Lung microvascular endothelial cell (primary cell): Measurements from ENCODE around the gene DLG5. TPM values are rescaled to one million over a fixed set of nuclear protein-coding genes. Genes with fewer than 3 reads are reported as not detected.
A peak's percentile ranks its signal among the peaks of the same experiment; 100 is the strongest.

Experiments used
- DNase-seq, 2 donors: peaks; one replicate each; pipeline versions ENCODE4 v3.0.0 to v3.0.0-alpha.2; 2010; ENCODE audit warnings: low read depth in 2 of 2
- total RNA-seq: library from RNA; depleted of rRNA; stranded (reverse); fragments of >200 nt; gene quantifications from 2 replicates; pipeline ENCODE4 v1.2.1, GENCODE V29; 2014

The DLG5 gene
- total RNA-seq, 1 donor from 2014 or later: 6.9 TPM

DNA sequence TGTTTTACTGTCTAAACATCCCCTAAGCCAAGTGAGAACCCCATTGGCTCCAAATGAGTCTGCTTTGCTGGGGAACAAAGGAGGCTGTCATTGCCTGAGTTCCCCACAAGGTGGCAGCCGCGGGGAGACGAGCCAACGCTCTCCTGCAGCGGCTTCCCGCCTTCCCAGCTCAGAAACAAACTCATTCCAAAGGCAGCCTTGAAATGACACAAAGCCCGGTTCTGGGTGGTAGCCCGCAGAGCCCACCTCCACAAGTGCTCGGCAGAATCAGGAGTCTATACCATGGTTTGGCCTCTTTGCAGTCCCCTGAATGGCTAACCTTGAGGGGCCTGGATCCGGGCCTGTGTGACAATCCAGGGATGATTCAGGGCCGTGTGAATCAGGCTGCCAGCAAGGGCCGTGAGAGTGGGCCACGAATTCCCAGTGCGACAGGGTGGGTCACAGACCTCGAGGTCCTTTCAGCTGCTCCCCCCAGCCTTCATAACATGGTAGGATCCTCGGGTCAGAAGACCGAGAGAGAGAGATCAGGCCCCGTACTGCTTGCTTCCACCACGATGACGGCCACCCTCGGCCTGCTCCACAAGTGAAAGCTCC, 79.7 kb downstream of the DLG5 start:
- peak; percentile 69 to 80 for DNase-seq

- DNase-seq: no peak
Measured at GRCh38 chr10:77845451-77845850, 81.1 kb downstream of the DLG5 start.

- DNase-seq: peak; percentile 80 to 87
Measured at GRCh38 chr10:77844713-77845445, 81.7 kb downstream of the DLG5 start.

DNA sequence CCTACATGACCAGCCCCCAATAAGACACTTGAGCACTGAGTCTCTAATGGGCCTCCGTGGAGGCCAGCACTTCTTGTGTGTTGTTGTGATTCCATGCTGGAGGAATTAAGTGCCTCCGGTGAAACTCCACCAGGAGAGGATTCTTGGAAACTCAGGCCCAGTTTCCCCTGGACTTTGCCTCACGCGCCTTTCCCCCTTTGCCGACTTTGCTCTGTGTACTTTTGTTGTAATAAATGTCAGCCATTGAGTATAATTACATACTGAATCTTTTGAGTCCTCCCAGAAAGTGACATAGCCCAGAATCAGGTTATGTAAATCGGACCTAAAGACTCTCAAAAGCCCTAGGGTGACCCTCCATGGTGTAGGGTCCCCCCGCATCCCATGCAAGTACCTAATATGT, 82.4 kb downstream of the DLG5 start:
- DNase-seq: no peak

GRCh38 chr10:77843264-77843663, 83.3 kb downstream of the DLG5 start:
- no peak for DNase-seq

- DNase-seq: no peak
Measured at GRCh38 chr10:77842652-77843212, 83.8 kb downstream of the DLG5 start.

DNA sequence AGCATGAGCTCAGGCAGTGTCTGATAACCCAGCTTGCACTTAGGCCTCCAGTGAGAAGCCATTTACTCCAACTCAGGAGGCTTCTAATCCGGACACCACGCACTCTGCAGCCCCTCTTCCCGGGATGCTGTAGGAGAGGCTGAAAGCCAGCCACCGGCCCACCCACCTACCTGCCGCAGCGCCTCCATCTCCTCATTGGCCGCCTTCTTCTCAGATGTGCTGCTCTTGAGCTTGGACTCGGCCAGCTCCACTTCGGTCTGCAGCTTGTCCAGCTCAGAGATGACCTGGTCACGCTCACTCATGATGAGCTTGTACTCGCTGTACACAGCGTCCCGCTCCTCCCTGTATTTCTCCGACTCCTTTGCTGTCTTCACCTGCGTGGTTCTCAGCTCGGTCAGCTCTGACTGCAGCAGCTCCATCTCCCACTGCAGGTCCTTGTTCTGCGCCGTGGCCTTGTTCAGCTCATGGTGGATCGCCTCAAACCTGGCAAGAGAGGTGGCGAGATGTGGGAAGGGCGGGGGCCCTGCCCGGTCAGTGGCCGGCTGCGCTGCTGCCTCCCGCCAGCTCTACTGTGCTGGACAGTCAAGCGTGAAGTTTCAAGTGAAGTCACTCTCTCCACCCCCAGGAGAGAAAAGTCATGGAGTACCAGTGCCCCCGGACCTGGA, 84.7 kb downstream of the DLG5 start:
- no peak for DNase-seq

- DNase-seq: no peak
Measured at GRCh38 chr10:77840636-77841035, 85.9 kb downstream of the DLG5 start.

DNA sequence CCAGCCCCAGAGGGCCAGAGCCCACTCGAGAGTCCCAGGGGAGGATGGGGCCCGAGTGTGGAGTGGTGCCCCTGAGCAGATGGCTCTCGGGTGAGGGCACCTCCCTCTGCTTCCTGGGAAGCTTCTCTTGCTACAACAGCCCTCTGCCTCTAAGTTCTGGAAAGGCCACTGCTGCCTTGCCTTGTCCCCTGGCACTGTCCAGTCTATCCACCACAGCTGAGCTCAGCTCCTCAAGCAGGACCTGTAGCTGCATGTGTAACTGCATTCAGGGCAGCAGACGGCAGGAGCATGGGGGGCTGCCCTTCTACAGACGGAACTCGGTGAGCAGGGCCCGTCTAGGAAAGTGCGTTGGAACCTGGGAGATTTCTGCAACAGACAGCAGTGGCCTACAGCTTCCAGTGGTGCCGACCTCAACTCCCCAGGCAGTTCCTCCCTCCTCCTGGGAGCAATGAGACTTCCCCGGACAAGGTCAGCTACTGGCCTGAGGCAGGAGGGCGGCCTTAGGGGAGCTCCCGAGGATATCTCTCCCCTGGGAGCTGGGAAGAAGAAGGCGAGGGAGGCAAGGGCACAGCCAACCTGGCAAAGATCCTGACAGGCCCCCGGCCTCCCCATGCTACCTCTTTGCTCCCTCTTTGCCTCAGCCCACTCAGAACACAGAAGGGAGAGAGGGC, 88.5 kb downstream of the DLG5 start:
- DNase-seq: no peak

DNA sequence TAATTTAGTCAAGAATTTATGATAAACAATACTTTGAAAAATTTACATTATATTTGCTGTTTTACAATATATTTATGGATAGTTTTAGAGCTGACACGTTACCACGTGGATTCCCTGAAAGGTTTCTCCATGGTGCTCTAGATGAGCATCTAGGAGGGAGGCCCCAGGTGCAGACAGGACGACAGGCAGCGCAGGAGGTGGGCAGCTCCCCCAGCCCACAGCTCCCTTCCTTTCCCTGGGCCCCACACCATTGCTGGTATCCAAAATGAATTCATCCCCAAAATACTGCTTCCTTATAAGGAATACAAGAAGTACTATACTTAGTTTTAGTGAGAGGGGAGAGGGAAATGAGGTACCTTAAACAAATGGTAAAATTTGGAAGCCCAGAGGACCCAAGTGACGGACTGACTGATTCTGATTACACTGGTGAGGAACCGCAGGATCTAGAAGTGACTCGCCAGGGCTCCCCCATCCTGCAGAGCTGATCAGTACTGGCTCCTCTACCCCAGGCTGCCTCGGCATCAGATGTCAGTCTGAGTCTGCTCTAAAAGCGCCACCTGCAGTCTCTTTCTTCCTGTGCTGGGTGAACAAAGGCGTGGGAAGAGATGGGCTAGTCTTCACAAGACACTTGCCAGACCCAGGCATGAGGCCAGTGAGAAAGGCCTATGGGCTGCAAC, 89.2 kb downstream of the DLG5 start:
- DNase-seq: peak; percentile 23 to 40

DNA sequence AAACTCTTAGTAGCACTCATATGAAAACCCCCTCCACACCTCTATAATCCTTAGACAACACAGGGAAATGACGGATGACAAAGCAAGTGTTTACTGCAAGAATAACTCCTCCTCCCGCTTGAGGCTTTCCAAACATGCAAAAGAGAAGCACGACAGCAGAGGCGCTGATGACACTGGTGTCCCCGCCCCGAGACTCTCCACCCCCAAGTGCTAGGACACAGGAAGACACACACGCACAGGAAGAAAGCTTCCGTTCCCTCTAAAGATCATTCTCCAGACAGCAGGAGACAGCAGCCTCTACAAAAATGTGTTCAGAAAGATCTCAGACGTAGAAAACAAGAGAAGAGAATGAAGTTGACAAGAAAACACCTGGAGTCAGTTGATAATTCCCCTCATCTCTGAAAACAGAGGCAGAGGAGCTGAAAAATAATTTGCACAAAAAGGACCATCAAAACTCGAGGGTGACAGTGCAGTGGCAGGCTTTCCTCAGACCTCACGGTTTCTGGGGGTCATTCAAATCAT, 90.2 kb downstream of the DLG5 start:
- DNase-seq: peak; percentile 63 to 76

DNA sequence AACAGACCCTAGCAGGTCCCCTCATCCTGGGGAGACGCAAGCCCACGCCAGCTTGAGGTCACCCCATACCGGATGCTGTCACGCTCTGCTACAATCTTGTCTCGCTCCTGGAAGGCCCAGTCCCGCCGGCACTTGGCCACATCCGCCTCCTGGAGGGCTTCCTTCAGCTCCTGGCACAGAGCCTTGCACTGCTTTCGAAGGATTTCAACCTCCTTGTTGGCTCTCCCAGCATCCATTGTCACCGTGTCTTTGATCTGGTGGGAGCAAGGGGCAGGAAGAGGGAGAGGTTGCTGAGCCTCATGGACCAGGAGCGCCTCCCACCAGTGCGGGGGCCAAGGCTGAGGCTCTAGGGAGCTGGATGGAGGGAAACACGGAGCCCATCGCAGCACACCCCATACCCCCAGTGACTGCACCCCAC, 90.9 kb downstream of the DLG5 start:
- peak in 1 of 2 donors; percentile 85 for DNase-seq

DNA sequence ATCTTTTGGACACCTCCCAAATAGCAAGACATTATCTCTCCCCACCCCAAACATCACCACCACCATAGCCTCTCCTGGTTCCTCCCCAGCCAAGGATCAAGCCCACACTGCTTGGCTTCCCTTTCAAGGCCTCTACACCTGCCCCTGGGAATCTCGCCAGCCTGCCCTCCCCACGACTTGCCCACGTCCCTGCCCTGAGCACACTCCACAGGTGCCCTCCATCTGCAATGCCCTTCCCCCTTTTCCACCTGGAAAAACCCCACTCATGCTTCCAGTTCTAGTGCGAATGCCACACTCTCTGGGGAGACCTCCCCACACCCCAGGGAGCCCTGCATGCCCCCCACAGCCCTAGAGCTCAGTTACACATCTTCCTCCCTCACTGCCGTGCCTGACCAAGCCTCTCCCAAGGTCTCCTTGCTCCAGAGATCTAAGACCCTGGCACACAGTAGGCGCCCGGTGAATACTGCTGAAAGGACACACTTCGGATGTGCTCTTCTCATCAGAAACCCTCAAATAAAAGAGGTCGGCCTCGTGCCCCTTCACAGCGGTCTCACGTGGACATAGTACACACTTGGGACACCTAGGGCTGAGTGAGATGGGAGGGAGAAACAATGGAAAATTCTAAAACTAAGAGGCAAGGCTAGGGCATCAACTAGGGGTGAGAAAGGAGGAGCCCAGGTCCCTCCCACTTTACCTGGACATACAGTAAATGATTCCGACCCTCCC, 91.4 kb downstream of the DLG5 start:
- no peak for DNase-seq

DNA sequence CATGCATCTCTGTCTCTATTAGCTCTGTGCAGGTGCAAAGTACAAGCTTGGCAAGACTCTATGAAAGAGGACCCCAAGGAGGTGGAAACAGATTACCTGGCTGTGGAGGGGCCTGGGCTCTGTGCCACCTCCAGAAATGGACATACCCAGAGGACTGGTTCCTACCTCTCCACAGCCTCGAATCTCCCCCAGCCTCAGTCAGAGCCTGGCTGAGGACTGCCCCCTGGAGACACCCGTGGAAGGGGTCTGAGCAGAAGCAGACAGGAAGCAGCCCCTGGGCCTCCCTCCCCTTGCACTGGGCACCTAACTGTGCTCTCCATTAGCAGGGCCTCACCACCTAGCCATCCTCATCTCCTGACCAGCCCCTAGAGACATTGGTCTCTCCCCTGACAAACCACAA, 92.0 kb downstream of the DLG5 start:
- DNase-seq: no peak

- DNase-seq: no peak
Measured at GRCh38 chr10:77833792-77834191, 92.8 kb downstream of the DLG5 start.

DNA sequence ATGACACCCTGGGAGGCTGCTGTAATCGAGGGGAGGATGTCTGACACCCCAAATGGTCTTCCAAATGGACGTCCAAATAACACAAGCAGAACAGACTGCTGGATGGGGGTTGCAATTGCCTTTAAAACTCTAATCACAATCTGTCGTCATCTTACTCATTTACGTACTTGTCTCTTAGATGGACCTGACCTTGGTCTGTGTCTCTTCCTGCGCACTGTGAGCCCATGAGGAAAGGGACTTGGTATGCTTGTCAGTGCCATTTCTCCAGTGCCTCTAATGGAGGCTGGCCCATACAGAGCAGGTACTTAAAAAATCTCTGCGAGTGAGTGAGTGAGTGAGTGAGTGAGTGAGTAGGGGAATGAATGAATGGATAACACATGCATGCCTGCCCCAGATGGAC, 93.3 kb downstream of the DLG5 start:
- DNase-seq: no peak

- no peak for DNase-seq
Measured at GRCh38 chr10:77832238-77832637, 94.3 kb downstream of the DLG5 start.

DNA sequence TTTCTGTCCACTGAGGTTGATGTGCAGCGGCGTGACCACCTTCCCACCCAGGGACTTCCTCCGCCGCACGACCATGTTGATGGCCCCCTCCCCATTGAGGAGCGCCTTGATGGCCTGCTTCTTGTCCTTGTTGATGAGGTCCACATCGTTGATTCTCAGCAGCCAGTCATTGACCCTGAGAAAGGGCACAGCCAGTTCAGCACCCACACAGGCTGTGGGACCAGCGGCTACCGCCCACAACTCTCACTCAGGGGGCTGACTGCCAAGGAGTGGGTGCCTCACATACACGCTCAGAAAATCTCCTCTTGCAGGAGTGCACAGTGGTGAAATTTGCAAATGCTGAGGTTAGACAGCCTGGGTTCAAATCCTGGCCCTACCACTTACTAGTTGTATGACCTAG, 97.2 kb downstream of the DLG5 start:
- no peak for DNase-seq

GRCh38 chr10:77828377-77828776, 98.2 kb downstream of the DLG5 start:
- DNase-seq: no peak

DNA sequence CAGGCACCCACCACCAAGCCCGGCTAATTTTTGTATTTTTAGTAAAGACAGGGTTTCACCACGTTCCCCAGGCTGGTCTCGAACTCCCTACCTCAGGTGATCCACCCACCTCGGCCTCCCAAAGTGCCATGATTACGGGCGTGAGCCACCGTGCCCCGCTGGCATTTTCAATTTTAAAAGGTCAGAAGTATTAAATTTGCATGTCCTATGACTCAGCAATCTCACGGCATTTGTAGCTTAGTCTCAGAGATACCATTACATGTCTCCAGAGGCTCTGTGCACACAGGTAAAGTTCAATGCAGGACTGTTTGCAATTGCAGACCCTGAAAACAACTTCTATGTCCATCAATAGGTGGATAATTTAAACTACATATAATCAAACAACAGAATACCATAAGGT, 99.2 kb downstream of the DLG5 start:
- no peak for DNase-seq

DNA sequence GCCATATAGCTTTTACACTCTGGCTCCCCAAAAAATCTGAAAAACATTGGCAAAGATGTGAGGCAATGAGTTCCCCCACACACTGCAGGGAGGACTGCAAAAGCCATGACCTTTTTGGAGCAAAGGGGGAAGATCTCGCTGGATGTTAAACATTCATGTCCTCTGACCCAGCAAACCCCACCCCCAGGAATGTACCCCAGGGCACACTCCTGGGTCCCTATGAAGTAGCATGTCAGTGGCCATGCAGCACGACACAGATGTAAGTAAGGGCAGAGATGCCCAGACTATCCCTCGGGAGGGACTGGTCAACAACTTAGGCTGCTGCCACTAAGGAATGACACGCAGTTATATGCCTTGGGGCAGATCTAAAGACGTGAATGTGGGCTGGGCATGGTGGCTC, 100.6 kb downstream of the DLG5 start:
- no peak for DNase-seq
